HepG2 (cell line): ENCODE measurements around the gene TDRD6. TPM values are rescaled to one million over a fixed set of nuclear protein-coding genes. Genes with fewer than 3 reads are reported as not detected.

Experiments used
- ATAC-seq: fragments of 200-7000 bp; cut with Tn5 transposase; 3 replicates; pipeline ENCODE4 v1.9.1; 2020; ENCODE audit warnings: mild to moderate bottlenecking, moderate library complexity
- BruUV-seq: library from RNA; stranded (reverse); fragments of 400-500 nt; replicated peaks from 2 replicates; lab custom pipeline; 2021; lab: Mats Ljungman, UMichigan
- CTCF ChIA-PET: fragments of 300-600 bp; formaldehyde crosslinking; extraction: SDS; loops from one replicate; lab custom pipeline; 2021; ENCODE audit warnings: low total read pairs, inconsistent platforms, low intra/inter-chr PET ratio; lab: Yijun Ruan, JAX
- POLR2A ChIA-PET: fragments of 350-600 bp; sonication (Branson Sonifier 250); formaldehyde crosslinking; loops from one replicate; lab custom pipeline; 2020; ENCODE audit warnings: antibody characterized with exemption, inconsistent platforms; lab: Yijun Ruan, JAX
- DNase-seq: peaks from one replicate; pipeline ENCODE4 v3.0.0-alpha.2; 2015; ENCODE audit warnings: low spot score
- FAIRE-seq: peaks from 3 replicates; lab custom pipeline; 2011; peaks lifted over from hg19 to GRCh38; lab: Jason Lieb, UNC
- H2AFZ ChIP-seq: one replicate; pipeline ENCODE4 v1.6.1; 2011; ENCODE audit warnings: low read length, inconsistent platforms
- H3K27ac ChIP-seq: fragments of 300-600 bp; 3 replicates; pipeline ENCODE4 v1.8.0; 2011; ENCODE audit warnings: mixed run types, mild to moderate bottlenecking, mixed read lengths, low read length, inconsistent platforms; ENCODE audit not compliant: insufficient read depth; ENCODE audit errors: extremely low read length
- H3K27me3 ChIP-seq, 2 experiments: fragments of 200-600 bp in 1 of 2; 2 replicates in 1 of 2; 3 replicates in 1 of 2; pipeline versions ENCODE4 v1.6.0 to v1.8.0; 2011; ENCODE audit warnings: low read length in 2 of 2, mild to moderate bottlenecking in 2 of 2, moderate library complexity in 2 of 2, inconsistent platforms in 1 of 2; ENCODE audit not compliant: insufficient read depth in 2 of 2, control insufficient read depth in 1 of 2
- H3K36me3 ChIP-seq, 2 experiments: fragments of 200-600 bp in 1 of 2; replicated peaks in 1 of 2; 2 replicates in 1 of 2; 3 replicates in 1 of 2; pipeline versions ENCODE4 v1.5.1 to v1.8.0; 2011; ENCODE audit warnings: low read length in 2 of 2, inconsistent platforms in 1 of 2; ENCODE audit not compliant: insufficient read depth in 2 of 2, control insufficient read depth in 1 of 2
- H3K4me1 ChIP-seq: 2 replicates; pipeline ENCODE4 v1.5.1; 2012; ENCODE audit warnings: low read length, inconsistent platforms; ENCODE audit not compliant: insufficient read depth
- H3K4me2 ChIP-seq: 2 replicates; pipeline ENCODE4 v1.6.0; 2011; ENCODE audit warnings: low read depth, low read length, inconsistent platforms
- H3K4me3 ChIP-seq, 3 experiments: fragments of 200-600 bp in 1 of 3; sonication (generic), shearing (Covaris generic) in 1 of 3; replicated peaks in 1 of 3; 2 replicates each; pipeline ENCODE4 v1.5.1; 2011 to 2016; ENCODE audit warnings: low read length in 3 of 3, inconsistent platforms in 2 of 3, low read depth in 2 of 3, mild to moderate bottlenecking in 2 of 3, control low read depth in 1 of 3, mixed read lengths in 1 of 3; ENCODE audit not compliant: insufficient read depth in 1 of 3
- H3K79me2 ChIP-seq: one replicate; pipeline ENCODE4 v1.6.1; 2011; ENCODE audit warnings: low read length, inconsistent platforms; ENCODE audit not compliant: insufficient read depth
- H3K9ac ChIP-seq: 2 replicates; pipeline ENCODE4 v1.6.0; 2011; ENCODE audit warnings: mild to moderate bottlenecking, low read depth, low read length, inconsistent platforms; ENCODE audit not compliant: insufficient read depth
- H3K9me3 ChIP-seq: 2 replicates; pipeline ENCODE4 v1.5.1; 2012; ENCODE audit warnings: mild to moderate bottlenecking, low read length
- H4K20me1 ChIP-seq: 2 replicates; pipeline ENCODE4 v1.6.0; 2011; ENCODE audit warnings: inconsistent platforms, mild to moderate bottlenecking, low read length, moderate library complexity; ENCODE audit not compliant: insufficient read depth
- DRAP1 ChIP-seq: IDR thresholded peaks from 2 replicates; pipeline ENCODE4 v1.6.1; 2016; ENCODE audit warnings: missing genetic modification reagents, missing compliant biosample characterization
- KLF13 ChIP-seq: sonication (generic); formaldehyde crosslinking; IDR thresholded peaks from 2 replicates; pipeline ENCODE4 v1.4.0; 2020; ENCODE audit warnings: mild to moderate bottlenecking, missing genetic modification reagents
- PRDM15 ChIP-seq: sonication (generic); formaldehyde crosslinking; IDR thresholded peaks from 2 replicates; pipeline ENCODE4 v1.4.0; 2020; ENCODE audit warnings: missing genetic modification reagents
- ZBTB40 ChIP-seq, 2 experiments: fragments of 450-650 bp in 1 of 2; sonication (generic) in 1 of 2; formaldehyde crosslinking in 1 of 2; IDR thresholded peaks; 2 replicates each; pipeline versions ENCODE4 v1.6.1 to v1.8.0; 2016 to 2022; ENCODE audit warnings: antibody characterized with exemption in 1 of 2, mild to moderate bottlenecking in 1 of 2, missing genetic modification reagents in 1 of 2
- WGBS: methylation state at CpG from one replicate; pipeline ENCODE4 v1.1.6; 2017; ENCODE audit warnings: low lambda C conversion rate; 5-methylcytosine and 5-hydroxymethylcytosine counted together
- in situ Hi-C: cut with HindIII; loops from 2 replicates; pipeline ENCODE4 v1.10.0; 2017; ENCODE audit warnings: low pct_unique_long_range_greater_than_20kb; ENCODE audit not compliant: extremely low pct_ligation_motif_present
- intact Hi-C: fragments of 100-400 bp; cut with micrococcal nuclease; formaldehyde crosslinking; loops from one replicate; pipeline ENCODE4 v1.10.0; 2022; ENCODE audit not compliant: unreplicated experiment
- polyA plus RNA-seq, 8 experiments: library from polyadenylated mRNA; depleted of rRNA in 3 of 8; stranded (reverse) in 7 of 8; unstranded in 1 of 8; fragments of >200 nt; fragmentation: Illumina TruSeq in 4 of 8; extraction: Trizol in 4 of 8; gene quantifications; 2 replicates each; pipeline versions ENCODE4 v1.2.1 to v1.2.3, GENCODE V29; 2011 to 2016; ENCODE audit warnings: low read depth in 4 of 8, missing spikeins in 1 of 8, mixed read lengths in 1 of 8; ENCODE audit not compliant: insufficient read depth in 1 of 8
- total RNA-seq, 5 experiments: library from RNA; depleted of rRNA; stranded (reverse); fragments of >200 nt; fragmentation: Illumina TruSeq; extraction: Trizol; gene quantifications; 2 replicates each; pipeline ENCODE4 v1.2.3, GENCODE V29; 2016; ENCODE audit warnings: low read depth in 1 of 5

The TDRD6 gene
- total and polyA plus RNA-seq, 2 of the 13 experiments (the other 11 are each of a cell fraction or from before 2014, with no cell fraction given) = not detected

- H3K4me2 ChIP-seq = no peak overlapping the region
- no peaks in the 10 kb centered on the region for H4K20me1 ChIP-seq
- intact Hi-C loops (no loop called here), in situ Hi-C loops (no loop called here)
- H3K9ac ChIP-seq = no peak overlapping the region
- peak; percentile 12 for FAIRE-seq
- ChIA-PET POLR2A (no interaction called here), CTCF (no interaction called here)
- DNase-seq = no peak
- H3K4me1 ChIP-seq = no peaks in the 10 kb centered on the region
- no peaks in the 10 kb centered on the region for H3K9me3 ChIP-seq
- H3K27me3 ChIP-seq = peaks cover 0 to 8% of the 10 kb centered on the region in 2 experiments; a peak in 3 of 5 replicates
- no peaks in the 10 kb centered on the region for H3K36me3 ChIP-seq
- no peak overlapping the region for H3K27ac ChIP-seq
- no peaks in the 10 kb centered on the region for H3K79me2 ChIP-seq
- no TSS peak for BruUV-seq
- no peak overlapping the region for H2AFZ ChIP-seq
- ATAC-seq = no peak
- H3K4me3 ChIP-seq = no peak overlapping the region
- 22% methylated on average over 2 of the region's 2 CpGs for WGBS
- TF ChIP-seq PRDM15 (CRISPR knock-in tag) (no peak), ZBTB40 (IDR thresholded peaks at IDR 0.05) (no peak), ZBTB40 (CRISPR knock-in tag; IDR thresholded peaks at IDR 0.05) (0 out of 2 replicates have a peak, but pooled peaks have one; percentile 32), KLF13 (CRISPR knock-in tag) (no peak), DRAP1 (CRISPR knock-in tag) (no peak)
These were observed 53.8 kb downstream of the TDRD6 start for GRCh38 chr6:46741482-46741881.
